HepG2 (cell line): ENCODE results near the gene LCA5. TPM values are rescaled to one million over a fixed set of nuclear protein-coding genes. Genes with fewer than 3 reads are reported as not detected.

Experiments
- ARHGAP35 ChIP-seq: sonication (generic); formaldehyde crosslinking; IDR thresholded peaks from 2 replicates; pipeline ENCODE4 v1.9.0; 2022; ENCODE audit warnings: mild to moderate bottlenecking, inconsistent platforms, moderate library complexity, missing genetic modification reagents, borderline replicate concordance
- HNF4A ChIP-seq: sonication (generic); formaldehyde crosslinking; IDR thresholded peaks from 2 replicates; pipeline ENCODE4 v1.4.0; 2020; ENCODE audit warnings: missing genetic modification reagents
- HNRNPUL1 ChIP-seq: fragments of 200-400 bp; formaldehyde crosslinking; IDR thresholded peaks from 2 replicates; pipeline ENCODE4 v1.6.1; 2017; ENCODE audit warnings: low read depth, mild to moderate bottlenecking, low read length, moderate library complexity
- IRX3 ChIP-seq: sonication (generic); formaldehyde crosslinking; IDR thresholded peaks from 2 replicates; pipeline ENCODE4 v1.8.1; 2023; ENCODE audit warnings: mild to moderate bottlenecking, low read depth, missing genetic modification reagents, borderline replicate concordance
- MAFK ChIP-seq, 2 experiments: IDR thresholded peaks in 1 of 2; conservative IDR thresholded peaks in 1 of 2; 2 replicates each; pipeline ENCODE4 v1.6.1; 2011; ENCODE audit warnings: improper control_type of control experiment in 2 of 2, low read length in 2 of 2
- PHF21A ChIP-seq: sonication (generic); formaldehyde crosslinking; IDR thresholded peaks from 2 replicates; pipeline ENCODE4 v1.5.0; 2020; ENCODE audit warnings: mild to moderate bottlenecking, missing genetic modification reagents
- SIX4 ChIP-seq: sonication (generic); formaldehyde crosslinking; IDR thresholded peaks from 2 replicates; pipeline ENCODE4 v1.4.0; 2020; ENCODE audit warnings: missing genetic modification reagents
- SRF ChIP-seq: IDR thresholded peaks from 2 replicates; pipeline ENCODE4 v1.6.1; 2011; ENCODE audit warnings: mild to moderate bottlenecking, low read depth, low read length, moderate library complexity
- ZFP36 ChIP-seq: fragments of 150-350 bp; IDR thresholded peaks from 2 replicates; pipeline ENCODE4 v1.6.1; 2018; ENCODE audit warnings: borderline replicate concordance, low read length, low read depth; ENCODE audit not compliant: partially characterized antibody
- ZFP82 ChIP-seq: sonication (generic); formaldehyde crosslinking; IDR thresholded peaks from 2 replicates; pipeline ENCODE4 v1.5.1; 2020; ENCODE audit warnings: mild to moderate bottlenecking, missing genetic modification reagents, borderline replicate concordance
- ZNF124 ChIP-seq: sonication (generic); formaldehyde crosslinking; IDR thresholded peaks from 2 replicates; pipeline ENCODE4 v1.4.0; 2020; ENCODE audit warnings: missing genetic modification reagents
- ZNF331 ChIP-seq: sonication (generic); formaldehyde crosslinking; IDR thresholded peaks from 2 replicates; pipeline ENCODE4 v1.4.0; 2020; ENCODE audit warnings: missing genetic modification reagents
- ZNF567 ChIP-seq: sonication (generic); formaldehyde crosslinking; IDR thresholded peaks from 2 replicates; pipeline ENCODE4 v1.8.1; 2023; ENCODE audit warnings: mild to moderate bottlenecking, missing genetic modification reagents, borderline replicate concordance
- polyA plus RNA-seq, 8 experiments: library from polyadenylated mRNA; depleted of rRNA in 3 of 8; stranded (reverse) in 7 of 8; unstranded in 1 of 8; fragments of >200 nt; fragmentation: Illumina TruSeq in 4 of 8; extraction: Trizol in 4 of 8; gene quantifications; 2 replicates each; pipeline versions ENCODE4 v1.2.1 to v1.2.3, GENCODE V29; 2011 to 2016; ENCODE audit warnings: low read depth in 4 of 8, missing spikeins in 1 of 8, mixed read lengths in 1 of 8; ENCODE audit not compliant: insufficient read depth in 1 of 8
- total RNA-seq, 5 experiments: library from RNA; depleted of rRNA; stranded (reverse); fragments of >200 nt; fragmentation: Illumina TruSeq; extraction: Trizol; gene quantifications; 2 replicates each; pipeline ENCODE4 v1.2.3, GENCODE V29; 2016; ENCODE audit warnings: low read depth in 1 of 5
- TF ChIP-seq, protein P1 (sequence below): sonication (generic); formaldehyde crosslinking; IDR thresholded peaks from 2 replicates; pipeline ENCODE4 v1.4.0; 2020; ENCODE audit warnings: missing genetic modification reagents, borderline replicate concordance
- TF ChIP-seq, protein P2 (sequence below), 2 experiments: fragments of 450-650 bp in 1 of 2; sonication (generic) in 1 of 2; formaldehyde crosslinking in 1 of 2; IDR thresholded peaks; 2 replicates each; pipeline versions ENCODE4 v1.6.1 to v1.8.0; 2016 to 2022; ENCODE audit warnings: antibody characterized with exemption in 1 of 2, mild to moderate bottlenecking in 1 of 2, missing genetic modification reagents in 1 of 2
- TF ChIP-seq, protein P3 (sequence below): sonication (generic); formaldehyde crosslinking; IDR thresholded peaks from 2 replicates; pipeline ENCODE4 v1.5.1; 2020; ENCODE audit warnings: missing genetic modification reagents, mild to moderate bottlenecking, borderline replicate concordance

LCA5 gene
- total and polyA plus RNA-seq, 2 of the 13 experiments (the other 11 are each of a cell fraction or from before 2014, with no cell fraction given): 0.84 to 4.6 TPM

DNA sequence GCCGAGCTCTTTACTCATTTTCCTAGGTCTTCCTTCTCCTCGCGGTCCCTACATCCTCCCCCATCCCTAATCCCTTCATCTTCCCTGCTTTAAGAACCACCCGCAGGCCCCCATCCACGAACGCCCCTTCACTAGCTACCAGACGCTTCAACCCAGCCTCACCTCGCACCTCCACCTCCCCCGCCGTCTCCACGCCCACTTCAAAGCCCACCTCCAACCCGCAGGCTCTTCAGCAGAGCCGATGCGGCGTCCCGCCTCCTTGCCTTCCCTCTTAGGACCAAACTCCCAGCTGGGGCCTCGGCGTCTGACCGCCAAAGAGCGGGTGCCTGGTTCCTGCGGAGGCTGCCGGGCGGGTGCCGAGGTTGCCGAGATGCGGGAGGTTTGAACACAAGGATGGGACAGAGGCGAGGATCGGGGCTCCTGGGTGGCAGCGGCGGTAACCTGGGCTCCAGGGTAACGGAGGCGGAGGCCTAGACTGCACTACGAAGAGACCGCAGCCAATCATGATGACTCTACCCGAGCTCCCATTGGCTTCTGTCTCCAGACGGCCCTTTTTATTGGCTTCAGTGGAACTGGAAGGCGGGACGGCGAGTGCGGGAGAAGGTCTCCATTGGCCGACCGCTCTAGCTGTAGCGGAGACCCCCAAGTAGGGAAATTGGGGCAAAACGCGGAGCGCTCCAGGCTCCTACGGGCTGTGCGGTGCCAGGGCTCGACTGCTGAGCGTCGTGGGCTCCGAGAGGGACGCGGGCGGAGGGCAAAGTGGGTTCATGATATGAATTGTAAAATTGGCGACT lies at the start of gene LCA5 (continued):
- TF ChIP-seq HNF4A (CRISPR knock-in tag): no peak
- TF ChIP-seq, protein P1, sequence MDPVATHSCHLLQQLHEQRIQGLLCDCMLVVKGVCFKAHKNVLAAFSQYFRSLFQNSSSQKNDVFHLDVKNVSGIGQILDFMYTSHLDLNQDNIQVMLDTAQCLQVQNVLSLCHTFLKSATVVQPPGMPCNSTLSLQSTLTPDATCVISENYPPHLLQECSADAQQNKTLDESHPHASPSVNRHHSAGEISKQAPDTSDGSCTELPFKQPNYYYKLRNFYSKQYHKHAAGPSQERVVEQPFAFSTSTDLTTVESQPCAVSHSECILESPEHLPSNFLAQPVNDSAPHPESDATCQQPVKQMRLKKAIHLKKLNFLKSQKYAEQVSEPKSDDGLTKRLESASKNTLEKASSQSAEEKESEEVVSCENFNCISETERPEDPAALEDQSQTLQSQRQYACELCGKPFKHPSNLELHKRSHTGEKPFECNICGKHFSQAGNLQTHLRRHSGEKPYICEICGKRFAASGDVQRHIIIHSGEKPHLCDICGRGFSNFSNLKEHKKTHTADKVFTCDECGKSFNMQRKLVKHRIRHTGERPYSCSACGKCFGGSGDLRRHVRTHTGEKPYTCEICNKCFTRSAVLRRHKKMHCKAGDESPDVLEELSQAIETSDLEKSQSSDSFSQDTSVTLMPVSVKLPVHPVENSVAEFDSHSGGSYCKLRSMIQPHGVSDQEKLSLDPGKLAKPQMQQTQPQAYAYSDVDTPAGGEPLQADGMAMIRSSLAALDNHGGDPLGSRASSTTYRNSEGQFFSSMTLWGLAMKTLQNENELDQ: no peak
- TF ChIP-seq MAFK (conservative IDR thresholded peaks at IDR 0.05 in 1 of 2, IDR thresholded peaks at IDR 0.05 in 1 of 2; ENCODE audit: low read length in 2 of 2): no peak
- TF ChIP-seq, protein P2, sequence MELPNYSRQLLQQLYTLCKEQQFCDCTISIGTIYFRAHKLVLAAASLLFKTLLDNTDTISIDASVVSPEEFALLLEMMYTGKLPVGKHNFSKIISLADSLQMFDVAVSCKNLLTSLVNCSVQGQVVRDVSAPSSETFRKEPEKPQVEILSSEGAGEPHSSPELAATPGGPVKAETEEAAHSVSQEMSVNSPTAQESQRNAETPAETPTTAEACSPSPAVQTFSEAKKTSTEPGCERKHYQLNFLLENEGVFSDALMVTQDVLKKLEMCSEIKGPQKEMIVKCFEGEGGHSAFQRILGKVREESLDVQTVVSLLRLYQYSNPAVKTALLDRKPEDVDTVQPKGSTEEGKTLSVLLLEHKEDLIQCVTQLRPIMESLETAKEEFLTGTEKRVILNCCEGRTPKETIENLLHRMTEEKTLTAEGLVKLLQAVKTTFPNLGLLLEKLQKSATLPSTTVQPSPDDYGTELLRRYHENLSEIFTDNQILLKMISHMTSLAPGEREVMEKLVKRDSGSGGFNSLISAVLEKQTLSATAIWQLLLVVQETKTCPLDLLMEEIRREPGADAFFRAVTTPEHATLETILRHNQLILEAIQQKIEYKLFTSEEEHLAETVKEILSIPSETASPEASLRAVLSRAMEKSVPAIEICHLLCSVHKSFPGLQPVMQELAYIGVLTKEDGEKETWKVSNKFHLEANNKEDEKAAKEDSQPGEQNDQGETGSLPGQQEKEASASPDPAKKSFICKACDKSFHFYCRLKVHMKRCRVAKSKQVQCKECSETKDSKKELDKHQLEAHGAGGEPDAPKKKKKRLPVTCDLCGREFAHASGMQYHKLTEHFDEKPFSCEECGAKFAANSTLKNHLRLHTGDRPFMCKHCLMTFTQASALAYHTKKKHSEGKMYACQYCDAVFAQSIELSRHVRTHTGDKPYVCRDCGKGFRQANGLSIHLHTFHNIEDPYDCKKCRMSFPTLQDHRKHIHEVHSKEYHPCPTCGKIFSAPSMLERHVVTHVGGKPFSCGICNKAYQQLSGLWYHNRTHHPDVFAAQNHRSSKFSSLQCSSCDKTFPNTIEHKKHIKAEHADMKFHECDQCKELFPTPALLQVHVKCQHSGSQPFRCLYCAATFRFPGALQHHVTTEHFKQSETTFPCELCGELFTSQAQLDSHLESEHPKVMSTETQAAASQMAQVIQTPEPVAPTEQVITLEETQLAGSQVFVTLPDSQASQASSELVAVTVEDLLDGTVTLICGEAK (IDR thresholded peaks at IDR 0.05): no peak
- TF ChIP-seq, protein P2 (CRISPR knock-in tag; IDR thresholded peaks at IDR 0.05): peak; percentile 63; the same call in 1 of the 2 replicates
- peak; percentile 79; the same call in 1 of the 2 replicates for TF ChIP-seq SRF
- no peak; the same call in 1 of the 2 replicates for TF ChIP-seq ARHGAP35 (CRISPR knock-in tag)
- no peak for TF ChIP-seq ZFP82 (CRISPR knock-in tag)
- TF ChIP-seq HNRNPUL1: no peak
- no peak for TF ChIP-seq ZNF124 (CRISPR knock-in tag)
- no peak for TF ChIP-seq SIX4 (CRISPR knock-in tag)
- no peak for TF ChIP-seq ZNF567 (CRISPR knock-in tag)
- TF ChIP-seq IRX3 (CRISPR knock-in tag): 0 out of 2 replicates have a peak, but pooled peaks have one; percentile 20
- TF ChIP-seq, protein P3, sequence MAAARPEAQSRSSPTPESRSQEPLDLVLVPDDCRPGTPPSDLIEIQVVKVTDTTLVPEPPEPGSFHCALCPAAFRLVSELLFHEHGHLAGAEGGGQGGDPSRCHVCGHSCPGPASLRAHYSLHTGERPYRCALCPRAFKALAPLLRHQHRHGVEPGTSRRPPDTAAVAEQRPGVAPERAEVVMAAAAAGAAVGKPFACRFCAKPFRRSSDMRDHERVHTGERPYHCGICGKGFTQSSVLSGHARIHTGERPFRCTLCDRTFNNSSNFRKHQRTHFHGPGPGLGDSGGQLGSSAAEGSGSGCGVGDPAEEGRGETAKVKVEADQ (CRISPR knock-in tag): no peak
- peak; percentile 81 for TF ChIP-seq PHF21A (CRISPR knock-in tag)
- TF ChIP-seq ZNF331 (CRISPR knock-in tag): peak; percentile 8; the same call in 1 of the 2 replicates
- no peak for TF ChIP-seq ZFP36
